HFFc6 (cell line): ENCODE results near the gene ZC3H11A. TPM values are rescaled to one million over a fixed set of nuclear protein-coding genes. Genes with fewer than 3 reads are reported as not detected.
A peak's percentile ranks its signal among the peaks of the same experiment; 100 is the strongest.

Experiments
- DNase-seq: peaks from one replicate; pipeline ENCODE4 v3.0.0-alpha.2; 2018
- H3K27ac Mint-ChIP-seq: 2 replicates; pipeline ENCODE4 v1.8.0; 2020; ENCODE audit warnings: mild to moderate bottlenecking, mixed read lengths
- H3K27me3 Mint-ChIP-seq: 2 replicates; pipeline ENCODE4 v1.8.0; 2021; ENCODE audit warnings: mild to moderate bottlenecking, moderate library complexity, mixed read lengths; ENCODE audit not compliant: insufficient read depth
- H3K36me3 Mint-ChIP-seq: 2 replicates; pipeline ENCODE4 v1.8.0; 2021; ENCODE audit warnings: low read depth, mixed read lengths
- H3K4me1 Mint-ChIP-seq: 2 replicates; pipeline ENCODE4 v1.8.0; 2020; ENCODE audit warnings: low read depth, mixed read lengths
- H3K4me3 Mint-ChIP-seq: 2 replicates; pipeline ENCODE4 v1.8.0; 2020; ENCODE audit warnings: mild to moderate bottlenecking, moderate library complexity, mixed read lengths
- H3K9me3 Mint-ChIP-seq: 2 replicates; pipeline ENCODE4 v1.8.0; 2020; ENCODE audit warnings: mild to moderate bottlenecking, mixed read lengths
- CTCF ChIP-seq: fragments of 200-600 bp; sonication (generic); IDR thresholded peaks from 2 replicates; pipeline ENCODE4 v1.5.0; 2021; ENCODE audit warnings: antibody characterized with exemption, mild to moderate bottlenecking
- total RNA-seq, 6 experiments: library from RNA; stranded (reverse); fragmentation: NEBNext Ultra II Directional; extraction: Animal tissue kit (Norgen Biotek cat#: 25700); gene quantifications; 2 replicates in 1 of 6; 3 replicates in 5 of 6; pipeline ENCODE4 v1.2.3, GENCODE V29; 2021

ZC3H11A gene
- total RNA-seq, 6 experiments from 2014 or later, result 53.7 to 66.3 (median 59.2) TPM

GRCh38 chr1:203797948-203798655, 2.7 kb downstream of the ZC3H11A start:
- peaks cover 5% of the 10 kb centered on the region; the same call in 1 of the 2 replicates for H3K27me3 Mint-ChIP-seq
- H3K9me3 Mint-ChIP-seq, result no peaks in the 10 kb centered on the region
- DNase-seq, result peak; percentile 50
- H3K4me3 Mint-ChIP-seq, result peak overlapping the region; percentile 94
- H3K27ac Mint-ChIP-seq, result peak overlapping the region; percentile 34; the same call in 1 of the 2 replicates
- peak; percentile 49 for TF ChIP-seq CTCF
- peaks cover 44% of the 10 kb centered on the region for H3K36me3 Mint-ChIP-seq
- H3K4me1 Mint-ChIP-seq, result peaks cover 59% of the 10 kb centered on the region

- Mint-ChIP-seq H3K4me3 (peak overlapping the region; percentile 5; the same call in 1 of the 2 replicates), H3K36me3 (peaks cover 50% of the 10 kb centered on the region), H3K27ac (peak overlapping the region; percentile 36; the same call in 1 of the 2 replicates), H3K4me1 (peaks cover 59% of the 10 kb centered on the region), H3K27me3 (peaks cover 5% of the 10 kb centered on the region; the same call in 1 of the 2 replicates), H3K9me3 (no peaks in the 10 kb centered on the region)
- no peak for DNase-seq
- no peak for TF ChIP-seq CTCF
These were observed 3.7 kb downstream of the ZC3H11A start for GRCh38 chr1:203799157-203799556.

- no peak for DNase-seq
These were observed 4.5 kb downstream of the ZC3H11A start for GRCh38 chr1:203799971-203800370.

GRCh38 chr1:203805689-203806088, 10.3 kb downstream of the ZC3H11A start:
- H3K4me1 Mint-ChIP-seq, result peaks cover 43% of the 10 kb centered on the region
- H3K4me3 Mint-ChIP-seq, result no peak overlapping the region
- H3K36me3 Mint-ChIP-seq, result peaks cover 29% of the 10 kb centered on the region
- no peak for TF ChIP-seq CTCF
- H3K9me3 Mint-ChIP-seq, result no peaks in the 10 kb centered on the region
- no peak for DNase-seq
- H3K27me3 Mint-ChIP-seq, result no peaks in the 10 kb centered on the region
- no peak overlapping the region for H3K27ac Mint-ChIP-seq

More at GRCh38 chr1:203799971-203800370, 4.5 kb downstream of the ZC3H11A start:
- H3K9me3 Mint-ChIP-seq, result no peaks in the 10 kb centered on the region
- H3K36me3 Mint-ChIP-seq, result peaks cover 55% of the 10 kb centered on the region
- peaks cover 55% of the 10 kb centered on the region for H3K4me1 Mint-ChIP-seq
- H3K27ac Mint-ChIP-seq, result no peak overlapping the region
- no peak for TF ChIP-seq CTCF
- peaks cover 5% of the 10 kb centered on the region; the same call in 1 of the 2 replicates for H3K27me3 Mint-ChIP-seq
- H3K4me3 Mint-ChIP-seq, result 0 out of 2 replicates have a peak overlapping the region, but pooled peaks have one; percentile 5

GRCh38 chr1:203807196-203807595, 11.8 kb downstream of the ZC3H11A start:
- peak; percentile 86 for DNase-seq
- peaks cover 34% of the 10 kb centered on the region for H3K36me3 Mint-ChIP-seq
- H3K27ac Mint-ChIP-seq, result peak overlapping the region; percentile 77
- no peaks in the 10 kb centered on the region for H3K27me3 Mint-ChIP-seq
- no peak for TF ChIP-seq CTCF
- no peaks in the 10 kb centered on the region for H3K9me3 Mint-ChIP-seq
- peaks cover 40% of the 10 kb centered on the region for H3K4me1 Mint-ChIP-seq
- peak overlapping the region; percentile 21; the same call in 1 of the 2 replicates for H3K4me3 Mint-ChIP-seq
